Astrocyte (in vitro differentiated cells and primary cell): ENCODE measurements around the gene LRRTM4. TPM values are rescaled to one million over a fixed set of nuclear protein-coding genes. Genes with fewer than 3 reads are reported as not detected.

Experiments used
- DNase-seq: peaks from one replicate; pipeline ENCODE4 v3.0.0-alpha.2; 2010; ENCODE audit warnings: low read depth
- FAIRE-seq: peaks from 2 replicates; lab custom pipeline; 2011; peaks lifted over from hg19 to GRCh38; lab: Jason Lieb, UNC
- H2AFZ ChIP-seq: 2 replicates; pipeline ENCODE4 v1.6.0; 2012; ENCODE audit warnings: low read depth, low read length, inconsistent platforms
- H3K27ac ChIP-seq: 2 replicates; pipeline ENCODE4 v1.5.1; 2011; ENCODE audit warnings: low read depth, low read length, inconsistent platforms
- H3K27me3 ChIP-seq: 2 replicates; pipeline ENCODE4 v1.6.0; 2011; ENCODE audit warnings: low read length, inconsistent platforms; ENCODE audit not compliant: insufficient read depth
- H3K36me3 ChIP-seq: 2 replicates; pipeline ENCODE4 v1.5.1; 2011; ENCODE audit warnings: low read length, inconsistent platforms; ENCODE audit not compliant: insufficient read depth
- H3K4me1 ChIP-seq: 2 replicates; pipeline ENCODE4 v1.5.1; 2011; ENCODE audit warnings: low read length, inconsistent platforms; ENCODE audit not compliant: insufficient read depth
- H3K4me2 ChIP-seq: 2 replicates; pipeline ENCODE4 v1.6.0; 2012; ENCODE audit warnings: low read length, inconsistent platforms
- H3K4me3 ChIP-seq: 2 replicates; pipeline ENCODE4 v1.5.1; 2011; ENCODE audit warnings: low read depth, mild to moderate bottlenecking, low read length, inconsistent platforms; ENCODE audit not compliant: insufficient read depth
- H3K79me2 ChIP-seq: 2 replicates; pipeline ENCODE4 v1.6.0; 2012; ENCODE audit warnings: mild to moderate bottlenecking, low read length, inconsistent platforms; ENCODE audit not compliant: insufficient read depth
- H3K9ac ChIP-seq: 2 replicates; pipeline ENCODE4 v1.6.0; 2012; ENCODE audit warnings: mild to moderate bottlenecking, low read length, inconsistent platforms
- H3K9me3 ChIP-seq: 2 replicates; pipeline ENCODE4 v1.5.1; 2012; ENCODE audit warnings: low read depth, mild to moderate bottlenecking, low read length, inconsistent platforms; ENCODE audit not compliant: insufficient read depth
- H4K20me1 ChIP-seq: 2 replicates; pipeline ENCODE4 v1.6.0; 2012; ENCODE audit warnings: low read length, inconsistent platforms; ENCODE audit not compliant: insufficient read depth
- H3K27ac Mint-ChIP-seq: one replicate; pipeline ENCODE4 v1.8.0; 2021; ENCODE audit warnings: mild to moderate bottlenecking, mixed read lengths; ENCODE audit not compliant: unreplicated experiment
- H3K27me3 Mint-ChIP-seq: one replicate; pipeline ENCODE4 v1.8.0; 2021; ENCODE audit warnings: low read depth, mixed read lengths; ENCODE audit not compliant: unreplicated experiment
- H3K36me3 Mint-ChIP-seq: one replicate; pipeline ENCODE4 v1.8.0; 2021; ENCODE audit warnings: low read depth, mixed read lengths; ENCODE audit not compliant: unreplicated experiment
- H3K4me1 Mint-ChIP-seq: one replicate; pipeline ENCODE4 v1.8.0; 2021; ENCODE audit warnings: low read depth, mixed read lengths; ENCODE audit not compliant: unreplicated experiment
- H3K4me3 Mint-ChIP-seq: one replicate; pipeline ENCODE4 v1.8.0; 2021; ENCODE audit warnings: mild to moderate bottlenecking, moderate library complexity, mixed read lengths; ENCODE audit not compliant: unreplicated experiment
- H3K9me3 Mint-ChIP-seq: one replicate; pipeline ENCODE4 v1.8.0; 2021; ENCODE audit warnings: mild to moderate bottlenecking, mixed read lengths; ENCODE audit not compliant: unreplicated experiment
- EZH2 ChIP-seq: IDR thresholded peaks from 2 replicates; pipeline ENCODE4 v1.6.1; 2012; ENCODE audit warnings: mild to moderate bottlenecking, low read length, inconsistent platforms; ENCODE audit not compliant: insufficient read depth
- total RNA-seq: library from RNA; stranded (reverse); gene quantifications from 2 replicates; pipeline ENCODE4 v1.2.1, GENCODE V29; 2021
- TF ChIP-seq, protein P1 (sequence below): IDR thresholded peaks from 2 replicates; pipeline ENCODE4 v1.5.1; 2011; ENCODE audit warnings: low read depth, mild to moderate bottlenecking, inconsistent platforms, low read length, moderate library complexity; ENCODE audit not compliant: insufficient read depth

LRRTM4 gene
- total RNA-seq, 1 donor from 2014 or later, result 0.59 TPM

DNA sequence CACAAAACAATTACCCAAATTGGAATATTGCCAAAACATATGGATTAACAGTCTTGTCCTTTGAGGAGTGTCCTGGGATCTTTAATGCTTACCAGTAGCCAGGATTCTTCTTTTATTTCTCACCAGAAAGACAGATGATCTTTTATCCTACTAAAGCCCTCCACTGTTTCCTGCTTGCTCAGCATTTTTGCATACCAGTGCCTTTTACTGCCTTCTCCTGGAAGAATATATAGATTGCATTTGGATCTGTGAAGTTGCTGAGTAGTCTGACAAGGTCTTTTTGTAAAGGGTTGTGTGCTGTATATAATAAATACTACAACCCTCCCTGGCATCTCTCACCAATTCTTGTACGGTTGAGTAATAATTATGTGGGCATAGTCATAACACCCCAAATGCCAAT lies 652.2 kb downstream of the LRRTM4 start:
- Histone ChIP-seq H3K4me1 (no peaks in the 10 kb centered on the region), H3K4me3 (no peak overlapping the region), H3K9ac (no peak overlapping the region), H3K9me3 (no peaks in the 10 kb centered on the region), H3K27me3 (no peaks in the 10 kb centered on the region), H3K36me3 (no peaks in the 10 kb centered on the region), H3K4me2 (no peak overlapping the region), H3K27ac (no peak overlapping the region), H4K20me1 (no peaks in the 10 kb centered on the region), H3K79me2 (no peaks in the 10 kb centered on the region), H2AFZ (no peak overlapping the region)
- H3K9me3 Mint-ChIP-seq, result no peaks in the 10 kb centered on the region
- no peak for DNase-seq
- peaks cover 32% of the 10 kb centered on the region for H3K4me1 Mint-ChIP-seq
- FAIRE-seq, result no peak
- H3K36me3 Mint-ChIP-seq, result no peaks in the 10 kb centered on the region
- H3K4me3 Mint-ChIP-seq, result no peak overlapping the region
- H3K27ac Mint-ChIP-seq, result no peak overlapping the region
- no peak for TF ChIP-seq EZH2
- TF ChIP-seq, protein P1, sequence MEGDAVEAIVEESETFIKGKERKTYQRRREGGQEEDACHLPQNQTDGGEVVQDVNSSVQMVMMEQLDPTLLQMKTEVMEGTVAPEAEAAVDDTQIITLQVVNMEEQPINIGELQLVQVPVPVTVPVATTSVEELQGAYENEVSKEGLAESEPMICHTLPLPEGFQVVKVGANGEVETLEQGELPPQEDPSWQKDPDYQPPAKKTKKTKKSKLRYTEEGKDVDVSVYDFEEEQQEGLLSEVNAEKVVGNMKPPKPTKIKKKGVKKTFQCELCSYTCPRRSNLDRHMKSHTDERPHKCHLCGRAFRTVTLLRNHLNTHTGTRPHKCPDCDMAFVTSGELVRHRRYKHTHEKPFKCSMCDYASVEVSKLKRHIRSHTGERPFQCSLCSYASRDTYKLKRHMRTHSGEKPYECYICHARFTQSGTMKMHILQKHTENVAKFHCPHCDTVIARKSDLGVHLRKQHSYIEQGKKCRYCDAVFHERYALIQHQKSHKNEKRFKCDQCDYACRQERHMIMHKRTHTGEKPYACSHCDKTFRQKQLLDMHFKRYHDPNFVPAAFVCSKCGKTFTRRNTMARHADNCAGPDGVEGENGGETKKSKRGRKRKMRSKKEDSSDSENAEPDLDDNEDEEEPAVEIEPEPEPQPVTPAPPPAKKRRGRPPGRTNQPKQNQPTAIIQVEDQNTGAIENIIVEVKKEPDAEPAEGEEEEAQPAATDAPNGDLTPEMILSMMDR, result no peak
- H3K27me3 Mint-ChIP-seq, result no peaks in the 10 kb centered on the region

DNA sequence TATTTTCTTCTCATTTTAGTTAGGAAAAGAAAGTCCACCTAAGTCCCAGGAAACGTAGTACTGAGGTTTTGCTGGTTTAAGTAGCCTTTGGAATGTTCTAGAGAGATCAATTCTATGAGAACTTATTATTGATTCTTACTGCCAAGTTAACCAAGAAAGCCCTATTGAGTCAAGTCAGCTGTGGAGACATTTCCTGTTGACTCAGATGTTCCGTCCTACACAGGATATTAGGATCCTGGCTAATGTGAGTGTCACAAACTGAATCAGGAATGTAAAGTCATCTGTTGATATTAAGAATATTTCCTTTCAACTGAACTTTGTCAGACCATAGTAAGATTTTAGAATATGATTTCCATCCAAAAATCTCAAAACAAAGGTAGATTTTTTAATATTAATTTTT lies 654.3 kb downstream of the LRRTM4 start:
- TF ChIP-seq, protein P1, result no peak
- TF ChIP-seq EZH2, result no peak
- Mint-ChIP-seq H3K4me3 (no peak overlapping the region), H3K4me1 (peaks cover 32% of the 10 kb centered on the region), H3K27me3 (no peaks in the 10 kb centered on the region), H3K9me3 (no peaks in the 10 kb centered on the region), H3K36me3 (no peaks in the 10 kb centered on the region), H3K27ac (peak overlapping the region; percentile 79)
- Histone ChIP-seq H3K79me2 (no peaks in the 10 kb centered on the region), H3K27ac (no peak overlapping the region), H3K9ac (no peak overlapping the region), H4K20me1 (no peaks in the 10 kb centered on the region), H3K9me3 (no peaks in the 10 kb centered on the region), H3K4me3 (no peak overlapping the region), H2AFZ (no peak overlapping the region), H3K4me1 (no peaks in the 10 kb centered on the region), H3K36me3 (no peaks in the 10 kb centered on the region), H3K27me3 (no peaks in the 10 kb centered on the region), H3K4me2 (no peak overlapping the region)
- no peak for FAIRE-seq
- peak; percentile 39 for DNase-seq

DNA sequence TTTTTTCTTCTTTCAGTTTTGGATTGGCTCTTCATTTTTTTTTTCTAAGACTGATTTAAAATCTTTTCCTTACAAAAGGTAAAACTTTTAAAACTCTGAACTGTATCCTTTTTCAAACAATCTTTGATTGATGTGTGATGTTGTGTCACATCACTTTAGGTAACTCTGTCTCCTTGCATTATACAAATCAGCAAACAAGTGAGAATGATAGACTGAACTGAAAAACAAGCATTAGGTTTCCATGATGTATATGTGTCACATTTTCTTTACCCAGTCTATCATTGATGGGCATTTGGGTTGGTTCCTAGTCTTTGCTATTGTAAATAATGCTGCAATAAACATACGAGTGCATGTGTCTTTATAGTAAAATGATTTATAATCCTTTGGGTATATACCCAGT lies 655.7 kb downstream of the LRRTM4 start:
- H3K9ac ChIP-seq, result no peak overlapping the region
- DNase-seq (no peak), FAIRE-seq (no peak)
- no peaks in the 10 kb centered on the region for H4K20me1 ChIP-seq
- no peaks in the 10 kb centered on the region for H3K36me3 Mint-ChIP-seq
- no peak overlapping the region for H3K4me3 Mint-ChIP-seq
- H3K9me3 Mint-ChIP-seq, result no peaks in the 10 kb centered on the region
- H2AFZ ChIP-seq, result no peak overlapping the region
- peaks cover 41% of the 10 kb centered on the region for H3K4me1 Mint-ChIP-seq
- no peaks in the 10 kb centered on the region for H3K79me2 ChIP-seq
- H3K9me3 ChIP-seq, result no peaks in the 10 kb centered on the region
- TF ChIP-seq, protein P1, result no peak
- no peak for TF ChIP-seq EZH2
- H3K27ac ChIP-seq, result no peak overlapping the region
- no peak overlapping the region for H3K4me2 ChIP-seq
- H3K36me3 ChIP-seq, result no peaks in the 10 kb centered on the region
- H3K4me3 ChIP-seq, result no peak overlapping the region
- no peaks in the 10 kb centered on the region for H3K4me1 ChIP-seq
- no peaks in the 10 kb centered on the region for H3K27me3 ChIP-seq
- no peak overlapping the region for H3K27ac Mint-ChIP-seq
- no peaks in the 10 kb centered on the region for H3K27me3 Mint-ChIP-seq
